H9 (cell line): ENCODE measurements around the gene MAP1B. TPM values are rescaled to one million over a fixed set of nuclear protein-coding genes. Genes with fewer than 3 reads are reported as not detected.

Source experiments
- DNase-seq: peaks from one replicate; pipeline ENCODE4 v3.0.0-alpha.2; 2017
- H2AFZ ChIP-seq: one replicate; pipeline ENCODE4 v1.6.1; 2013; ENCODE audit warnings: mild to moderate bottlenecking, low read length, control low read depth, moderate library complexity
- H2AK5ac ChIP-seq: 2 replicates; pipeline ENCODE4 v1.6.1; 2013; ENCODE audit warnings: low read length, control low read depth, mixed read lengths; ENCODE audit not compliant: insufficient read length
- H2BK120ac ChIP-seq: one replicate; pipeline ENCODE4 v1.6.1; 2013; ENCODE audit warnings: low read depth, mild to moderate bottlenecking, low read length, control low read depth, inconsistent platforms; ENCODE audit not compliant: poor library complexity, severe bottlenecking
- H2BK12ac ChIP-seq: 2 replicates; pipeline ENCODE4 v1.6.1; 2013; ENCODE audit warnings: low read length, control low read depth, mixed read lengths, low read depth; ENCODE audit not compliant: insufficient read length
- H2BK15ac ChIP-seq: 2 replicates; pipeline ENCODE4 v1.6.1; 2013; ENCODE audit warnings: low read depth, low read length, control low read depth
- H2BK20ac ChIP-seq: one replicate; pipeline ENCODE4 v1.6.1; 2013; ENCODE audit warnings: low read depth, mild to moderate bottlenecking, low read length, control low read depth, inconsistent platforms; ENCODE audit not compliant: poor library complexity, severe bottlenecking
- H2BK5ac ChIP-seq: 2 replicates; pipeline ENCODE4 v1.6.1; 2013; ENCODE audit warnings: low read length, control low read depth, mixed read lengths; ENCODE audit not compliant: insufficient read length
- H3K14ac ChIP-seq: 2 replicates; pipeline ENCODE4 v1.6.1; 2013; ENCODE audit warnings: low read length, control low read depth; ENCODE audit not compliant: insufficient read depth
- H3K18ac ChIP-seq: 2 replicates; pipeline ENCODE4 v1.6.1; 2013; ENCODE audit warnings: low read depth, mild to moderate bottlenecking, mixed read lengths, low read length, control low read depth; ENCODE audit not compliant: insufficient read length
- H3K23ac ChIP-seq: 2 replicates; pipeline ENCODE4 v1.6.1; 2013; ENCODE audit warnings: low read length, control low read depth, mixed read lengths, low read depth; ENCODE audit not compliant: insufficient read length
- H3K23me2 ChIP-seq: 2 replicates; pipeline ENCODE4 v1.6.1; 2013; ENCODE audit warnings: low read depth, mild to moderate bottlenecking, mixed read lengths, low read length, control low read depth; ENCODE audit not compliant: insufficient read length, poor library complexity, severe bottlenecking
- H3K27ac ChIP-seq: 2 replicates; pipeline ENCODE4 v1.5.1; 2013; ENCODE audit warnings: low read length, control low read depth, mixed read lengths, low read depth; ENCODE audit not compliant: insufficient read length
- H3K27me3 ChIP-seq: 2 replicates; pipeline ENCODE4 v1.6.1; 2013; ENCODE audit warnings: low read length, control low read depth, inconsistent platforms; ENCODE audit not compliant: insufficient read depth
- H3K4ac ChIP-seq: 2 replicates; pipeline ENCODE4 v1.6.1; 2013; ENCODE audit warnings: low read depth, mild to moderate bottlenecking, control low read depth, inconsistent platforms, low read length, moderate library complexity
- H3K4me1 ChIP-seq: 2 replicates; pipeline ENCODE4 v1.6.1; 2013; ENCODE audit warnings: low read length, control low read depth, inconsistent platforms; ENCODE audit not compliant: insufficient read depth
- H3K4me2 ChIP-seq: 2 replicates; pipeline ENCODE4 v1.6.1; 2013; ENCODE audit warnings: low read length, control low read depth, mixed read lengths; ENCODE audit not compliant: insufficient read length, insufficient read depth
- H3K56ac ChIP-seq: 2 replicates; pipeline ENCODE4 v1.6.1; 2013; ENCODE audit warnings: low read depth, mild to moderate bottlenecking, mixed read lengths, low read length, control low read depth; ENCODE audit not compliant: insufficient read length
- H3K79me1 ChIP-seq: 2 replicates; pipeline ENCODE4 v1.6.1; 2013; ENCODE audit warnings: low read depth, mild to moderate bottlenecking, moderate library complexity, low read length, control low read depth, inconsistent platforms; ENCODE audit not compliant: insufficient read depth, poor library complexity, severe bottlenecking
- H3K79me2 ChIP-seq: 2 replicates; pipeline ENCODE4 v1.6.1; 2013; ENCODE audit warnings: low read length, control low read depth, inconsistent platforms; ENCODE audit not compliant: insufficient read depth
- H3K9ac ChIP-seq: 2 replicates; pipeline ENCODE4 v1.6.1; 2013; ENCODE audit warnings: low read length, control low read depth, mixed read lengths; ENCODE audit not compliant: insufficient read length; ENCODE audit errors: extremely low read depth
- H3K9me3 ChIP-seq: one replicate; pipeline ENCODE4 v1.6.1; 2013; ENCODE audit warnings: low read depth, low read length, inconsistent platforms; ENCODE audit not compliant: control insufficient read depth
- H3T11ph ChIP-seq: one replicate; pipeline ENCODE4 v1.6.1; 2013; ENCODE audit warnings: mild to moderate bottlenecking, low read length, control low read depth, inconsistent platforms
- H4K20me1 ChIP-seq: one replicate; pipeline ENCODE4 v1.6.1; 2013; ENCODE audit not compliant: control insufficient read depth, insufficient read length, insufficient read depth
- H4K5ac ChIP-seq: 2 replicates; pipeline ENCODE4 v1.6.1; 2013; ENCODE audit warnings: low read depth, mild to moderate bottlenecking, mixed read lengths, low read length, control low read depth; ENCODE audit not compliant: insufficient read length
- H4K8ac ChIP-seq: replicated peaks from 2 replicates; pipeline ENCODE4 v1.6.1; 2013; ENCODE audit warnings: low read length, control low read depth, mixed read lengths, low read depth; ENCODE audit not compliant: insufficient read length
- H4K91ac ChIP-seq: 2 replicates; pipeline ENCODE4 v1.6.1; 2013; ENCODE audit warnings: low read depth, mild to moderate bottlenecking, moderate library complexity, mixed read lengths, low read length, control low read depth; ENCODE audit not compliant: insufficient read length
- H3K27ac Mint-ChIP-seq, 3 experiments: 2 replicates in 2 of 3; 3 replicates in 1 of 3; pipeline ENCODE4 v1.8.0; 2020 to 2021; ENCODE audit warnings: mixed read lengths in 3 of 3, mild to moderate bottlenecking in 1 of 3, moderate library complexity in 1 of 3
- H3K27me3 Mint-ChIP-seq: 2 replicates; pipeline ENCODE4 v1.8.0; 2021; ENCODE audit warnings: low read depth, mild to moderate bottlenecking, moderate library complexity, mixed read lengths
- H3K36me3 Mint-ChIP-seq, 3 experiments: 2 replicates in 2 of 3; 3 replicates in 1 of 3; pipeline ENCODE4 v1.8.0; 2020 to 2021; ENCODE audit warnings: low read depth in 3 of 3, mixed read lengths in 3 of 3; ENCODE audit not compliant: insufficient read depth in 1 of 3
- H3K4me1 Mint-ChIP-seq, 2 experiments: 2 replicates each; pipeline ENCODE4 v1.8.0; 2020; ENCODE audit warnings: mixed read lengths in 2 of 2
- H3K4me3 Mint-ChIP-seq, 2 experiments: 2 replicates in 1 of 2; 3 replicates in 1 of 2; pipeline ENCODE4 v1.8.0; 2020 to 2021; ENCODE audit warnings: mild to moderate bottlenecking in 2 of 2, mixed read lengths in 2 of 2, moderate library complexity in 1 of 2
- H3K9me3 Mint-ChIP-seq, 2 experiments: 2 replicates in 1 of 2; 3 replicates in 1 of 2; pipeline ENCODE4 v1.8.0; 2020; ENCODE audit warnings: mild to moderate bottlenecking in 2 of 2, mixed read lengths in 2 of 2, moderate library complexity in 1 of 2
- WGBS: extraction: QIAGEN DNeasy Blood & Tissue Kit; methylation state at CpG from one replicate; pipeline ENCODE4 v1.1.7; 2013; ENCODE audit warnings: missing lambda C conversion rate, low lambda C conversion rate, mixed read lengths; ENCODE audit not compliant: insufficient read length; ENCODE audit errors: extremely low coverage; 5-methylcytosine and 5-hydroxymethylcytosine counted together
- total RNA-seq: library from RNA; stranded (reverse); gene quantifications from 2 replicates; pipeline ENCODE4 v1.2.1, GENCODE V29; 2021
- TF ChIP-seq, protein P1 (sequence below): fragments of 200-600 bp; sonication (generic); conservative IDR thresholded peaks from 3 replicates; pipeline ENCODE4 v1.8.0; 2021; ENCODE audit warnings: antibody characterized with exemption, mild to moderate bottlenecking

MAP1B gene
- total RNA-seq, 1 experiment from 2014 or later = 67.5 TPM

DNA sequence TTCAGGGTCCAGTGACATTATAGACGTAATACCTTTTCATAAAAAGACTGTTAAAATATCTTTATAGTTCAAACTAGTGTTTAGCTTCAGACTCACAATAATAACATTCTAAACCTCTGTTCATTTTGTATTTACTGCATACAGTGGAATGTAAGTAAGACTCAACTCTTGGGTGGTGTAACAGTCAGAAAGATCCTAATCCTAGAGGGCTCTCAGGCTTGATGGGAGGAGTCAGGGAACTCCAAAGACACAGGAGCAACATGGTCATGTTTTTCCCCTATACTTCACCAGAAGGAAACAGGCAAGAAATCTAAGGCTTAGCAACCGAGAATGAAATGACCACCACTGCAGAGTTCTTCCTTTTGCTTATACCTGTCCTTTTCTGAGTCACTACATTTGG lies 130.1 kb downstream of the MAP1B start:
- H3T11ph ChIP-seq = no peak overlapping the region
- H3K4me2 ChIP-seq = no peak overlapping the region
- H4K5ac ChIP-seq = no peak overlapping the region
- Mint-ChIP-seq H3K4me3 (no peak overlapping the region), H3K4me1 (peaks cover 60 to 72% of the 10 kb centered on the region in 2 experiments), H3K9me3 (no peaks in the 10 kb centered on the region), H3K36me3 (peaks cover 9 to 20% (median 15%) of the 10 kb centered on the region in 3 experiments; a peak in 5 of 7 replicates), H3K27me3 (no peaks in the 10 kb centered on the region), H3K27ac (peak overlapping the region; percentile 45 to 91 (median 66); a peak in 5 of 7 replicates)
- no peak overlapping the region for H2BK12ac ChIP-seq
- H3K27ac ChIP-seq = no peak overlapping the region
- peaks cover 11% of the 10 kb centered on the region; the same call in 1 of the 2 replicates for H3K4me1 ChIP-seq
- no peaks in the 10 kb centered on the region for H3K79me1 ChIP-seq
- no peaks in the 10 kb centered on the region for H4K20me1 ChIP-seq
- H3K9me3 ChIP-seq = no peaks in the 10 kb centered on the region
- no peaks in the 10 kb centered on the region for H3K27me3 ChIP-seq
- no peak overlapping the region for H2BK20ac ChIP-seq
- no peak overlapping the region for H2BK120ac ChIP-seq
- WGBS = no CpG with 5 or more reads among the region's 2 CpGs
- H4K8ac ChIP-seq = no peak overlapping the region
- H3K23ac ChIP-seq = no peak overlapping the region
- H3K18ac ChIP-seq = no peak overlapping the region
- H4K91ac ChIP-seq = no peak overlapping the region
- H3K14ac ChIP-seq = no peak overlapping the region
- no peak overlapping the region for H2BK15ac ChIP-seq
- H2AK5ac ChIP-seq = no peak overlapping the region
- H3K9ac ChIP-seq = no peak overlapping the region
- no peak overlapping the region for H2BK5ac ChIP-seq
- no peak for DNase-seq
- no peaks in the 10 kb centered on the region for H3K79me2 ChIP-seq
- H2AFZ ChIP-seq = no peak overlapping the region
- no peak overlapping the region for H3K56ac ChIP-seq
- no peak overlapping the region for H3K4ac ChIP-seq
- no peaks in the 10 kb centered on the region for H3K23me2 ChIP-seq
- TF ChIP-seq, protein P1, sequence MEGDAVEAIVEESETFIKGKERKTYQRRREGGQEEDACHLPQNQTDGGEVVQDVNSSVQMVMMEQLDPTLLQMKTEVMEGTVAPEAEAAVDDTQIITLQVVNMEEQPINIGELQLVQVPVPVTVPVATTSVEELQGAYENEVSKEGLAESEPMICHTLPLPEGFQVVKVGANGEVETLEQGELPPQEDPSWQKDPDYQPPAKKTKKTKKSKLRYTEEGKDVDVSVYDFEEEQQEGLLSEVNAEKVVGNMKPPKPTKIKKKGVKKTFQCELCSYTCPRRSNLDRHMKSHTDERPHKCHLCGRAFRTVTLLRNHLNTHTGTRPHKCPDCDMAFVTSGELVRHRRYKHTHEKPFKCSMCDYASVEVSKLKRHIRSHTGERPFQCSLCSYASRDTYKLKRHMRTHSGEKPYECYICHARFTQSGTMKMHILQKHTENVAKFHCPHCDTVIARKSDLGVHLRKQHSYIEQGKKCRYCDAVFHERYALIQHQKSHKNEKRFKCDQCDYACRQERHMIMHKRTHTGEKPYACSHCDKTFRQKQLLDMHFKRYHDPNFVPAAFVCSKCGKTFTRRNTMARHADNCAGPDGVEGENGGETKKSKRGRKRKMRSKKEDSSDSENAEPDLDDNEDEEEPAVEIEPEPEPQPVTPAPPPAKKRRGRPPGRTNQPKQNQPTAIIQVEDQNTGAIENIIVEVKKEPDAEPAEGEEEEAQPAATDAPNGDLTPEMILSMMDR = no peak
